ENCODE measurements around the gene KCTD8. TPM values are rescaled to one million over a fixed set of nuclear protein-coding genes. Genes with fewer than 3 reads are reported as not detected.

The KCTD8 gene
- total RNA-seq, 1 experiment from 2014 or later = not detected

DNA sequence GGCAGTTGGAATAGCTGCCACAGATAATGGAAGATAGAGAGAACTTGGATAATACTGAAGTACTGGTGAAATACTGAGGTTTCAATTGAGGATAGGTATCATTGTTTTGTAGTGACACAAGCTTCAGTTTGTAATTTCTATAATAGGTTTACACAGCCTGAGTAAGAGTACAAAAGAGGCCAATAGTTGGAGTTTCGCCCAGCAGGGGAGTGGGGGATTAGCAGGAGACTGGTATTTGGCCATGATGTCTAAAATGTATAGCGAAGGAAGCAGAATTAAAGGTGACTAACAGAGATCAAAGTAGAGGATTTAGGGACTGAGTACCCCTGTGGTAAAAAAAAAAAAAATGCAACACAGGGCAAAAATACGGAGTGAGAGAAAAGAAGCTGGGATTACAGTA lies 129.5 kb downstream of the KCTD8 start:
- no peaks in the 10 kb centered on the region for H3K27me3 Mint-ChIP-seq (ENCODE audit: unreplicated experiment)
- H3K4me3 Mint-ChIP-seq (ENCODE audit: low read depth, unreplicated experiment) = no peak overlapping the region
- no peaks in the 10 kb centered on the region for H3K4me1 Mint-ChIP-seq (ENCODE audit: low read depth, unreplicated experiment)
- no peak overlapping the region for H3K27ac Mint-ChIP-seq (ENCODE audit: unreplicated experiment)
- DNase-seq = no peak
- no peaks in the 10 kb centered on the region for H3K36me3 Mint-ChIP-seq (ENCODE audit: insufficient read depth, unreplicated experiment)
- TF ChIP-seq, protein P1, sequence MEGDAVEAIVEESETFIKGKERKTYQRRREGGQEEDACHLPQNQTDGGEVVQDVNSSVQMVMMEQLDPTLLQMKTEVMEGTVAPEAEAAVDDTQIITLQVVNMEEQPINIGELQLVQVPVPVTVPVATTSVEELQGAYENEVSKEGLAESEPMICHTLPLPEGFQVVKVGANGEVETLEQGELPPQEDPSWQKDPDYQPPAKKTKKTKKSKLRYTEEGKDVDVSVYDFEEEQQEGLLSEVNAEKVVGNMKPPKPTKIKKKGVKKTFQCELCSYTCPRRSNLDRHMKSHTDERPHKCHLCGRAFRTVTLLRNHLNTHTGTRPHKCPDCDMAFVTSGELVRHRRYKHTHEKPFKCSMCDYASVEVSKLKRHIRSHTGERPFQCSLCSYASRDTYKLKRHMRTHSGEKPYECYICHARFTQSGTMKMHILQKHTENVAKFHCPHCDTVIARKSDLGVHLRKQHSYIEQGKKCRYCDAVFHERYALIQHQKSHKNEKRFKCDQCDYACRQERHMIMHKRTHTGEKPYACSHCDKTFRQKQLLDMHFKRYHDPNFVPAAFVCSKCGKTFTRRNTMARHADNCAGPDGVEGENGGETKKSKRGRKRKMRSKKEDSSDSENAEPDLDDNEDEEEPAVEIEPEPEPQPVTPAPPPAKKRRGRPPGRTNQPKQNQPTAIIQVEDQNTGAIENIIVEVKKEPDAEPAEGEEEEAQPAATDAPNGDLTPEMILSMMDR (IDR thresholded peaks at IDR 0.05; ENCODE audit: unreplicated experiment) = no peak
- peaks cover 13% of the 10 kb centered on the region for H3K9me3 Mint-ChIP-seq (ENCODE audit: low read depth, unreplicated experiment)
- intact Hi-C loops (cut with micrococcal nuclease; ENCODE audit: unreplicated experiment) = no loop called here
- no TSS peak for BruUV-seq (replicated peaks)
- CTCF ChIA-PET = no interaction called here

DNA sequence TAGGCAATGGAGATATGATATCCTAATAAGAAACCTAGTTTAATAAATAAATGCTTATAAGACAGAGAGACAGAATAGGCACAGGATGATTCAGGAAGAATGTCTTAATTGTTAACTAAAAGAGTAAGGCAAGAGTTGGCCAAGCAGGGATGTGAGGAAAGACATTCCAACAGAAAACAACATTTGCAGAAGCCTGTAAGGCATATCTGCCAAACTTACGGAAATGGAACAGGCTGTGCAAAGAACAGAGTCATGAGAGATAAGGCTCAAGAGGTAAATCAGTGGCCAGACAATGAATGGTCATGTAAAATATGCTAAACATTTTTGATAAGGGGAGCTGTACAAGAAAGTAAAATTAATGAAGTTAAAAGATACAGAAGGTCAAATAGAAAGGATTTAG lies 134.9 kb downstream of the KCTD8 start:
- no peak overlapping the region for H3K4me3 Mint-ChIP-seq (ENCODE audit: low read depth, unreplicated experiment)
- H3K4me1 Mint-ChIP-seq (ENCODE audit: low read depth, unreplicated experiment) = no peaks in the 10 kb centered on the region
- DNase-seq = no peak
- no TSS peak for BruUV-seq (replicated peaks)
- peaks cover 18% of the 10 kb centered on the region for H3K9me3 Mint-ChIP-seq (ENCODE audit: low read depth, unreplicated experiment)
- intact Hi-C loops (cut with micrococcal nuclease; ENCODE audit: unreplicated experiment) = no loop called here
- no peak overlapping the region for H3K27ac Mint-ChIP-seq (ENCODE audit: unreplicated experiment)
- CTCF ChIA-PET = no interaction called here
- TF ChIP-seq, protein P1 (IDR thresholded peaks at IDR 0.05; ENCODE audit: unreplicated experiment) = no peak
- no peaks in the 10 kb centered on the region for H3K27me3 Mint-ChIP-seq (ENCODE audit: unreplicated experiment)
- H3K36me3 Mint-ChIP-seq (ENCODE audit: insufficient read depth, unreplicated experiment) = no peaks in the 10 kb centered on the region

GRCh38 chr4:44287505-44287904 lies 161.1 kb downstream of the KCTD8 start:
- DNase-seq = no peak
- BruUV-seq (replicated peaks) = no TSS peak
- H3K4me3 Mint-ChIP-seq (ENCODE audit: low read depth, unreplicated experiment) = no peak overlapping the region
- H3K9me3 Mint-ChIP-seq (ENCODE audit: low read depth, unreplicated experiment) = peaks cover 10% of the 10 kb centered on the region
- H3K27ac Mint-ChIP-seq (ENCODE audit: unreplicated experiment) = no peak overlapping the region
- intact Hi-C loops (cut with micrococcal nuclease; ENCODE audit: unreplicated experiment) = no loop called here
- H3K4me1 Mint-ChIP-seq (ENCODE audit: low read depth, unreplicated experiment) = no peaks in the 10 kb centered on the region
- no peaks in the 10 kb centered on the region for H3K36me3 Mint-ChIP-seq (ENCODE audit: insufficient read depth, unreplicated experiment)
- TF ChIP-seq, protein P1 (IDR thresholded peaks at IDR 0.05; ENCODE audit: unreplicated experiment) = no peak
- CTCF ChIA-PET = no interaction called here
- H3K27me3 Mint-ChIP-seq (ENCODE audit: unreplicated experiment) = no peaks in the 10 kb centered on the region

- Mint-ChIP-seq H3K36me3 (ENCODE audit: insufficient read depth, unreplicated experiment) (no peaks in the 10 kb centered on the region), H3K9me3 (ENCODE audit: low read depth, unreplicated experiment) (peaks cover 6% of the 10 kb centered on the region), H3K4me1 (ENCODE audit: low read depth, unreplicated experiment) (no peaks in the 10 kb centered on the region), H3K27me3 (ENCODE audit: unreplicated experiment) (no peaks in the 10 kb centered on the region), H3K27ac (ENCODE audit: unreplicated experiment) (no peak overlapping the region), H3K4me3 (ENCODE audit: low read depth, unreplicated experiment) (no peak overlapping the region)
- no peak for DNase-seq
- intact Hi-C loops (cut with micrococcal nuclease; ENCODE audit: unreplicated experiment) = no loop called here
- CTCF ChIA-PET = no interaction called here
- no TSS peak for BruUV-seq (replicated peaks)
- TF ChIP-seq, protein P1 (IDR thresholded peaks at IDR 0.05; ENCODE audit: unreplicated experiment) = no peak
Measured at GRCh38 chr4:44279469-44279868, 169.1 kb downstream of the KCTD8 start.

DNA sequence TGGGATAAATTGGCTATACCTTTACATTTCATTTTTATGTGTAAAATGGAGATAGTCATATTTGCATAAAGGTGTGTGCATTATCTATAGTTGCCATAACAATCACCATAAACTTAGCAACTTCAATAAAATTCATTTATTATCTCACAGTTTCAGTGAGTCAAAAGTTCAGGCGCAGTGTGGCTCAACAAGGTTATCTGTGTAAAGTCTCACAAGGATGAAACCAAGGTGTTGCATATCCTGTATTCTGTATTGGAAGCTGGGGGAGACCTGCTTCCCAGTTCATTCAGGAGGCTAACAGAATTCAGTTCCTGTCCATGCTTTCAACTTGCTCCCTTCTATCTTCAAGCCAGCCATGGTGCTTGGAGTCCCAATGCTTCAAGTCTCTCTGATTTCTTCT lies 169.5 kb downstream of the KCTD8 start:
- CTCF ChIA-PET = no interaction called here
- no peak overlapping the region for H3K4me3 Mint-ChIP-seq (ENCODE audit: low read depth, unreplicated experiment)
- no TSS peak for BruUV-seq (replicated peaks)

More for the DNA sequence above, 169.5 kb downstream of the KCTD8 start:
- no peak for DNase-seq
- Mint-ChIP-seq H3K4me1 (ENCODE audit: low read depth, unreplicated experiment) (no peaks in the 10 kb centered on the region), H3K27me3 (ENCODE audit: unreplicated experiment) (no peaks in the 10 kb centered on the region), H3K9me3 (ENCODE audit: low read depth, unreplicated experiment) (peaks cover 6% of the 10 kb centered on the region), H3K27ac (ENCODE audit: unreplicated experiment) (no peak overlapping the region), H3K36me3 (ENCODE audit: insufficient read depth, unreplicated experiment) (no peaks in the 10 kb centered on the region)
- intact Hi-C loops (cut with micrococcal nuclease; ENCODE audit: unreplicated experiment) = no loop called here
- TF ChIP-seq, protein P1 (IDR thresholded peaks at IDR 0.05; ENCODE audit: unreplicated experiment) = no peak

Data from Calu3 (cell line).